Measurements from ENCODE around the gene AAMP. TPM values are rescaled to one million over a fixed set of nuclear protein-coding genes. Genes with fewer than 3 reads are reported as not detected.
A peak's percentile ranks its signal among the peaks of the same experiment; 100 is the strongest.

Gene AAMP
- total RNA-seq, 1 donor = 104 TPM

DNA sequence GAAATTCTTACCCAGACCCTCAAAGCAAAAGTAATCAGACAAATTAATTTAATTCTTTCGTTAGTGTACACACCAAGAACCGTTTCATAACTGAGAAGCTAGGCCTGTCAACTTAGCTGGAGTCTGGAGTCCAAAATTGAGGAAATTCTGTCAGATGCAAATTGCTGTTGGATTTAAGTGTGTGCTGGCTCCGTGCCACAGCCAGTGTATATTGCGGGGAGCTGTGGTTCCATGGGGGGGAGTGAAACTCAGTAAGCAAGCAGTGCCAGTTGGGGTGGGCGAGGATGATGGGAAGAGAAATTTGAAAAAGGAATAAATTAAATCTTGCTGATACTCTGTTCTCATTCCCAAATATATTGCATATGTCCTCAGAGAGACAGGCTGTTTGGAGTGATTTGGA is 48.9 kb downstream of the AAMP start:
- TF ChIP-seq CTCF (IDR thresholded peaks at IDR 0.05; ENCODE audit: insufficient read depth, low read depth, low read length) = no peak
- no peak for DNase-seq (ENCODE audit: low read depth)
- H3K4me3 ChIP-seq (ENCODE audit: low read depth, low read length) = no peak overlapping the region

DNA sequence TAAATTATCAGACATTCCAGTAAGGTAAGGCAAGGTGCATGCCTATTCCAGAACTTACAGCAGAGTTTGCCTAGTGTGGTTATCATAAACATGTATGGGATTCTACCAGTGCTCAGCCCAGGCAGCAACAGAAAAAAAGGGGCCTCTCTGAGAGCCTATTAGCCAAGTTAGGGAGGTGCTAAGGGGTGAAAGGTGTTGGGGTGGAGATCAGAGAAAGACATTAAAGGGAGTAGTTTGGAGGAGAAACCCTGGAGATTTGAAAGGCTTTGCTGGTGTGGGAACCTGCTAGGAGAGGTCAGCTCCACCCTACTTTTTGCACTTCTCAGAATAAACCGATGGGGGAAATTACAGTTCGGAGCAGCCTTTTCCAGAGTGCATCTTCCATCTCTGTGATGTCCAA is 50.0 kb downstream of the AAMP start:
- peak overlapping the region; percentile 96 for H3K4me3 ChIP-seq (ENCODE audit: low read depth, low read length)
- DNase-seq (ENCODE audit: low read depth) = no peak
- no peak for TF ChIP-seq CTCF (IDR thresholded peaks at IDR 0.05; ENCODE audit: insufficient read depth, low read depth, low read length)

- DNase-seq (ENCODE audit: low read depth) = no peak
- peak overlapping the region; percentile 96 for H3K4me3 ChIP-seq (ENCODE audit: low read depth, low read length)
- no peak for TF ChIP-seq CTCF (IDR thresholded peaks at IDR 0.05; ENCODE audit: insufficient read depth, low read depth, low read length)
These were observed 51.4 kb downstream of the AAMP start for GRCh38 chr2:218218268-218219185.

DNA sequence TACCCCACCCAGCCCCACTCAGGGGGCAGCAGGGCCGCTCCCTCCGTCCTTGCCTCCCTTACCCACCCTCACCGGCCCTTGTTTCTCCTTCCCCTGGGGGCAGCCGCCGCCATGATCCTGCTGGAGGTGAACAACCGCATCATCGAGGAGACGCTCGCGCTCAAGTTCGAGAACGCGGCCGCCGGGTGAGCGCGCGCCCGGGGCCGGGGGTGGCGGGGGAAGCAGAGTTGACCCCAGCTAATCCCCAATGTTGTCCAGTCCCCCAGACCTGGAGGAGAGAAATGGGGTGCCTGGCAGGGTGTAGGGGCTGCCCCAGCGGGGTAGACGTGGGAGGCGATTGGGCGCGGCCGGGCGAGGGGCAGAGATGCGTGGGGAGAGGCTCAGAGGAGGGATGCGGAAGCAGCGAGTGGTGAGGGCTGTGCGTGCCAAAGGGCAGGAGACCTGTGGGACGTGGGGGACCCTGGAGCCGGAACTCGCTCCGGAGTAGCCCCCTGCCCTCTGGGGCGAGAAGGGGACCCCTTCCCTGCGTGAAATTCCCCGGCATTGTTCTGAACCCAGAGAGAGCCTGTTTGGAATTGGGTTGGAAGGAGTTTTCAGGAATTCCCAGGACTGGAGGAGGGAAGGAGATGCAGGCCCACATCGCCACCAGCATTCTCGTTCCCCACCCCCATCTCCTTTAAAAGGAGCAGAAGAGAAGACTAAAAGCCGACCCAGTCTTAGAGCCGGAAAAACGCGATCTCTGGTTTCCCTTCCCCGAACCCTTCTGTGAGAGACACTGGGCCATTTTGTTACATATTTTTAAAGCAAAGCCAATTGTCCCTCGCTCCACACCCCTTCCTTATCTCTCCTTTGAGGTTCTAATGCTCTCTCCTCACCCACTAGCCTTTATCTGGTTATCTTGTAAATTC is 52.3 kb downstream of the AAMP start:
- peak overlapping the region; percentile 96 for H3K4me3 ChIP-seq (ENCODE audit: low read depth, low read length)
- TF ChIP-seq CTCF (IDR thresholded peaks at IDR 0.05; ENCODE audit: insufficient read depth, low read depth, low read length) = no peak
- DNase-seq (ENCODE audit: low read depth) = peak; percentile 46

- no peak for TF ChIP-seq CTCF (IDR thresholded peaks at IDR 0.05; ENCODE audit: insufficient read depth, low read depth, low read length)
- peak within 1 kb of the TSS; percentile 96 for H3K4me3 ChIP-seq (ENCODE audit: low read depth, low read length)
- peak; percentile 97 for DNase-seq (ENCODE audit: low read depth)
These were observed 53.1 kb downstream of the AAMP start, which contains the start of gene ARPC2 for GRCh38 chr2:218216674-218217359. TSS of gene ARPC2 (plus strand) at chr2:218217189. CDS start at chr2:218217471, 282 bp downstream.

GRCh38 chr2:218216336-218216673 is 53.6 kb downstream of the AAMP start:
- peak; percentile 53 for DNase-seq (ENCODE audit: low read depth)
- no peak for TF ChIP-seq CTCF (IDR thresholded peaks at IDR 0.05; ENCODE audit: insufficient read depth, low read depth, low read length)
- H3K4me3 ChIP-seq (ENCODE audit: low read depth, low read length) = peak overlapping the region; percentile 96
